SK-N-DZ (cell line): Measurements from ENCODE around the gene ZNF385C.
A peak's percentile ranks its signal among the peaks of the same experiment; 100 is the strongest.

Experiments
- DNase-seq: peaks from one replicate; pipeline ENCODE4 v3.0.0-alpha.2; 2015; ENCODE audit warnings: low spot score

Gene ZNF385C

DNA sequence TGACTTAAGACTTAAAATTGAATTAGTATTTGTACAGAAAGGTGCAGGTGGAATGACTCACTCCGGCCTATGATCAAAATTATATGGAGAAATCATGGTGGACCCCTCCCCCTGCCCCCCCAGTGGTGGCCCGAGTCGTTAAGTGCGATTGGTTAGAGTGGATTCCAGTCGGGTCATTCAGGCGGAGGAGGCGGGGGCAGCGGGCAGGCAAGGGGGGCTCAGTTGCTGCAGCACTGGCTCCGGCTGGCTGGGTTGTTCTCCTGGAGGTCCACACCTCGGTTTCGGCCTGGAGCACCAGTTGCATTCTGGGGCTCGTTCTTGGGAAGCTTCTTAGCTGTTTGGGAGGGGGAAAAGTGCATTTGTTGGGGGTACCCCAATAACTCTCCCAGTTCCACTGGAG, 27.3 kb upstream of the ZNF385C start:
- no peak for DNase-seq

DNA sequence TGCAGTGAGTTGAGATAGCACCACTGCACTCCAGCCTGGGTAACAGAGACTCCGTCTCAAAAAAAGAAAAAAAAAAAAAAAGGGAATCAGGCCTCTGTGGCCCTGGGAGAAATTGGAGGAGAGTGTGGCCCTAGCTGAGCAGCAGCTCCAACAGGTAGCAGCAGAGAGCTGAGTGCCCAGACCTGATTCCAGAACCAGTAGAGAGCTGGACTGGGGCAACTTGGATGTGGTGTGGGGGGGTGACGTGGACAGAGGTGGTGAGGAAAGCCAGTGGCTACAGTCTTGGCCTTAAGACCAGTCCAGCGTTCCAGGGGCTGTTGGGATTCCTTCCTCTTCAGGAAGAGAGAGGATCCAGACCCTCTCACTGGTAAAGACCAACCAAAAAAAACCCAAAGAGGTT, 26.0 kb upstream of the ZNF385C start:
- DNase-seq = no peak

DNA sequence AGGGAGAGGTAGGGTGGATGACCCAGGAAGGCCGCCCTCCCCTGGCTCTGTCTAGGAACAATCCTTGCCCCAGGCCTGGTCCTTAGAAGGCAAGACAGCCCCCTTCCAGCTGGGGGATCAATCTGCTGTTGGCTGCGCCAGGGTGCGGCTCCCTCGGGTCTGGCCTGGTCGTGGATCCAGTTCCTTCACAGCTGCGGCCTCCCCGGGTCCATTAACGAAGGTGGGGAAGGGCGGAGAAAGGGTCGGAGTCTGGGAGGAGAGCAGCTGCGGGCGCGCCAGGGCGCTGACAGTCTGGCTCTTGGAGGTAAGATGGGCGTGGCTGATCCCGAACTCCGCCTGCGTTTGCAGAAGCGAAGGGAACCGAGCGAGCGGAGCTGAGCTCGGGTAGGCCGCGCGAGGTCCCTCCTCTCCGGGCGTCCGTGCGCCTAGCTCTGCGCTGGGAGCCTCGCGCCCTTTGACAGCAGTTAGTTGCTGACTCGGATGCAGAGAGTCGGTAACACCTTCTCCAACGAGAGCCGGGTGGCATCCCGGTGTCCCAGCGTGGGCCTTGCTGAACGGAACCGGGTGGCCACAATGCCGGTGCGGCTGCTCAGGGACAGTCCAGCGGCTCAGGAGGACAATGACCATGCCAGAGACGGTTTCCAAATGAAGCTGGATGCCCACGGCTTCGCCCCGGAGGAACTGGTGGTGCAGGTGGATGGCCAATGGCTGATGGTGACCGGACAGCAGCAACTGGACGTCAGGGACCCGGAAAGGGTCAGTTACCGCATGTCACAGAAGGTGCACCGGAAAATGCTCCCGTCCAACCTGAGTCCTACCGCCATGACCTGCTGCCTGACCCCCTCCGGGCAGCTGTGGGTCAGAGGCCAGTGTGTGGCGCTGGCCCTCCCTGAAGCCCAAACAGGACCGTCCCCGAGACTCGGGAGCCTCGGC, 24.4 kb upstream of the ZNF385C start, which contains the start of gene HSPB9:
Gene HSPB9, plus strand, starts transcription at position 434 of the 933 bp plus-strand sequence. Its CDS starts 47 bp downstream, at position 481.
- no peak for DNase-seq

DNA sequence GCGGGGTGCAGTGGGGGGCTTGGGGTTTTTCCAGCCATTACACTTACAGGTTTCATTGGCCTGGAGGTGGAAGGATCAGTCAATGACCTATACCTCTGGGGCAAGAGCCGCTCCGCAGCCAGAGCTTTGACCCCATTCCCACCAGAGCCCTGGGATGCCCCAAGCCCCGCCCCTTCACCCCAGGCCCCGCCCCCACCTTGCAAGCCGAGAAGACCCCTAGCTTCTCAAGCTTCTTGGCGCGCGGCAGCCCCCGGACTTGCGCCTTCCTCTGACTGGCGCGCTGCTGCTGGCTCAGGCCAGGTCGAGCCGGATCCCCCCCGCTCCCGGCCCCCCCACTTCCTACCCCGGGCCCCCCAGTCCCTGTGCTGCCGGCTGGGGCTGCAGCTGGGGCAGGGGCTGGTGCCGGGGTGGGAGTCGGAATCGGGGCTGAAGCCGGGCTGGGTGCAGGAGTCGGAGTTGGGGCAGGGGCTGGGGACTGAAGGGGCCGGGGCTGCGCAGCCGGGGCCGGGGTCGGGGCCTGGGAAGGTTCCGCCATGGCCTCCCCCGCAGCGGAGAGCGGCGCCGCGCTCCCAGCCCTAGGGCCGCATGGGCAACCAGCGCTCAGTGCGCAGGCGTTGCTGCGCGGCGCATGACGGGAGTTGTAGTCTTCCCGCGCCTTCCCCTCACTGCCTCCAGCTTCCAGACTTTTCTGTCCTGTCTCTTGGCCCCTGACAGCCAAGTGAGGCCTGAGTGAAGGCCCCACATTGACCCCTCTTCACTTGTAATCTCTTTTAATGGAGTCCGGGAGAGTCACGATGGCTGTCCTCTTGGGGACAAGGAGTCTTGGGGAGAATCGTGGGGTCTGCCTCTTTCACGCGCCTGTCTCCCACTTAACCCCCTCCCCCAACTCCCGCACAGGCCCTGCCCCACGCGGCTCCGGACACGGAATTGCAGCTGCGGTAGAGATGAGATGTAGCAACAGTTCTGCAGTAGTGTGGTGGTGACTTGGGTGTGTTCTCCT, 22.8 kb upstream of the ZNF385C start, which contains the start of gene KAT2A:
Gene KAT2A, minus strand, starts transcription at position 598 of the 1,000 bp plus-strand sequence. Its CDS starts 63 bp downstream, at position 535.
- peak; percentile 91 for DNase-seq

DNA sequence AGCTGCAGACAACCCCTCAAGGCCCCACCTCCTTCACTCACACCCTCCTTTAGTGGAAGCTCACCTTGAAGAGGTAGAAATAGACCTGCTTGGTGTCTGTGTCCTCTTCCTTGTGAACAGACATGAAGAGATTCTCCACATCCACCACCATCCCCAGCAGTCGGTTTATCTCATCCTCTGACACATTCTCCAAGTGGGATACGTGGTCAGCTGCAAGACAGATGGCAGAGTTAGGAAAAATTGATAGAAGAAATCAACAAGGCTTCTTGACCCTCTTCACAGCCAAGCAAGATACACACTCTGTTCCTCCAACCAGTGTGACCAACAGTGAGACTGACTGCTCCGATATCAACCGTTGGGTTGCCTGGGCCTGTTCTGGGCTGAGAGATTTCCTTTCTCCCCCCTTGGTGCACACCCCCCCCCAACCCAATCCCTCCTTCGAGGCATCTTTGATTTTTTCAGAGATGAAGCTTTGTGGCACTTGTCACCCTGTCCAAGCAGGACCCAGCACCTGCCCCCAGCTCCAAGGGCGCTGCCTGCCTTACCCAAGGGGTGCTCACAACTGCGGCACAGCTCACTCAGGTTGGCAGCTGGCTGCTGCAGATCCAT, 22.0 kb upstream of the ZNF385C start:
- DNase-seq = no peak

DNA sequence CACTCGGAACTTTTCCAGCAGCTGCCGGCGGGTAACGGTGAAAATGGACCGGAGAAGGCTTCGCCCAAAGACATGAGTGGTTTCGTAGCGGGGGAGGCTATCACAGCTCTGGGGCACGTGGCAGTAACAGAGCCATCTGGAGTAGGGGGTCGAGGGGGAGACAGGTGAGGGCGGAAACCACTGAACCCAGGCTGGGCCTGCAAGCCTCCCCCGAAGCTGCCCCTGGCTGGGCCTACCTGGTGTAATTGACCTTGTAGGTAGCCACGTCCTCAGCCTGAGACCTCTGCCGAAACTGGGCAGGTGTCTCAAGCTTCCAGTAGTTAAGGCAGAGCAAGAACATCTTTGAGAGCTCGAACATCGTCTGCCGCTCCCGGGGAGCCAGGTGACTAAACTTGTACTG, 21.0 kb upstream of the ZNF385C start:
- DNase-seq = no peak

DNA sequence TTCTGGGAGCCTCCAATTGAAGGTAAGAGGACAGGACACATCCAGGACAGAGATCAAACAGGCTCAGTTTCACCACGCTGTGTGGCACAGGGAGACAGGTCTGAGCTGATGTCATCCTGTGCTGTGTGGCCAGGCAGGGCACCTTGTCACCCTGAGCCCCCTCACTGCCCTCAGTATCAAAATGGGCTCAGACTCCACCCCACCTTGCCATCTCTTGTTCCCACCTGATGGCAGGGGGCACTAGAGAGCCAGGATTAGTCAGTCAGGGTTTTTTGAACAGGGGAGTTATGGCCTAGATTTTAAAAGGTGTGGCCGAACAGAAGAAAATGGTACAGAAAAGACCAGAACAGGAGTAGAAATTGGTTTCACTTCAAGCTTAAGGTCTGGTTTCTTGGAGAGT, 20.3 kb upstream of the ZNF385C start:
- DNase-seq = peak; percentile 52

DNA sequence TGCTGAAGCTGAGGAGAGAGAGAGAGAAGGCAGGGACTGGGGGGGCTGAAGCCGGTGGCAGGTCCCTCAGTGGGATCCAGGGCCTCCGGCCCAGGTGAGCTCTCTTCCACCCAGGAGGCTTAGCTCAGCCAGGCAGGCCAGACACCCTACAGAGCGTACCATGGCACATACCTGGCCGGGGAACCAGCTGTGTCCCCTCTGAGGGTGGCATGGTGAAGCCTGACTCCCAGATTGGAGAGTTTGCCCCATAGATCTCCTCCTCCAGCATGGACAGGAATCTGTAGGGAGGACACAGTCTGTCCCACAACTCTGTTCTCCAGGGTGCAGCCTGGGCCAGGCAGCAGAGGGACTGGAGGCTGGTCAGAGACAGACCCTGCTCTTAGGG, 19.8 kb upstream of the ZNF385C start:
- no peak for DNase-seq

DNA sequence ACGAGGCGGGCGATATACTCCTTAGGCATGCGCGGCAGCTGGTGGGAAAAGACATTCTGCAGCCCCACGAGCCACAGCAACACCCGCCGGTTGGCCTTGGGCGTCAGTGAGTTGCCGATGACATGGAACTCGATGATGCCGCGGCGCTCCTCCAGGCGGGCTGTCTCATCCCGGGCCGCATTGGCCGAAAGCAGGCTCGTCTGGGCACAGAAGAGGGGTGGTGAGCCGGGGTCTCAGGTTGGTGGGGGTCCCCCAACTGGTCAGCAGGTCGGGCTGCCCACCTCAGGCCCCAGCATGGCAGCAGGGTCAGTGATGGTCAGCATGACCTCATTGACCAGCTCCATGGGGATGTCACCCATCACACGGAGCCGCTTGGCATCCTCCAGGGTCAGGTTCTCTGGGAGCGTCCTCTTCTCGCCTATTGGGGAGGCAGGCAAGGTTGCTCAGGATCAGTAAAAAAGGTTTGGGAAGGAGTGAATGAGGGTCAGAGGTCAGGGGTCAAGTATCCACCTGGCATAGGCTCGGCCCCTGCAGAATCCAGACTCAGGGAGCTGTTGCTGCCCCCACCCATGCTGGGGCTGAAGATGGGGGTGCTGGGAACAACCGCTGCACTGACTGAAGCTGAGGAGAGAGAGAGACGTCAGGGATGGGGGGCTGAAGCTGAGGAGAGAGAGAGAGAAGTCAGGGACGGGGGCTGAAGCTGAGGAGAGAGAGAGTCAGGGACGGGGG, 19.3 kb upstream of the ZNF385C start:
- DNase-seq = no peak

DNA sequence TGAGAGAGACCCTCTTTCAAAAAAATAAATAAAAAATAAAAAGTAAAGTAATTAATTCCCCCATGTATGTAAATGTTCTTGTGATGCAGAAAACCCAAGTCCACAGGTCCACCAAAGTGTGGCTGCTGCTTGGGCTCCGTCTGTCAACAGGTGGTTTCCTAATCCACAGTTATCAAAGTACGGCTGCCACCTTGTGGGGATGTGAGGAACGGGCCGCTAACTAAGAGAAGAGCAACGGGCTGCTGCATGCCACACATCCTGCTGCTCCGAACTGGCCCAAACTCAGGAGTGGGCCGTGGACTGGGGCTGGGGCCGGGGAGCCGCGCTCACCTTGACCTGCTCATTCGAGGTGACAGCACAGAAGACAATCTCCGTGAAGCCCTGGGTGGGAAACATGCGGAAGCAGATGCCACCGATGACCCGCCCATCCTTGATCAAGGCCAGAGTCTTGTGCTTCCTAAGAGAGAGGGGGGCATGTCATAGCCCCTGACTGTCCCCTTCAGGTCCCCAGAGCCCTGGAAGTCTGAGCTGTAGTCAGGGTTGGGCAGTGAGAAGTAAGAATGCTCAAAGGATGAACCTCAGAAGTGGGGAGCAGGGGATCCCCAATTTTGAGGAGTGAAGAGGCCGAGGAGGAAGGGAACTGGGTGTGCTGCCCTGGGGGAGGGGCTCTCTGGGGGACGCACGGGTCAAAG, 18.6 kb upstream of the ZNF385C start:
- peak; percentile 82 for DNase-seq

DNA sequence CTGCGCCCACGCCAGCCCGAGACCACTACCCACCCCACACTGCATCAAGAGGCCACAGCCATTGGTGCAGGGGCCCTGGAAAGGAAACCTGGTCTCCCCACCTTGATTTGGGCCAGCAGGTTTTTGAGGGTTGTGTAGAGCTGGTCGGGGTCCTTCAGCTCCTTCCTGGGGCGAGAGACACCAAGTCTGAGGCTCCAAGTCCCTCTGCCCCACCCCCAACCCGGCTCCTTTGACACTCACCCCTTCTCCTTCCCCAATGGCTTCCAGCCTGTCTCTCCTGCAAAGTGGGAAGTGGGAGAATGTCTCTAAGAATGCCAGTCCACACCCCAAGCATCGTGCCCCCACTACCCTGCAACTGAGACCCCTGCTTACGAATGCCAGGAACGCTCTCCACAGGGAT, 15.8 kb upstream of the ZNF385C start:
- no peak for DNase-seq

DNA sequence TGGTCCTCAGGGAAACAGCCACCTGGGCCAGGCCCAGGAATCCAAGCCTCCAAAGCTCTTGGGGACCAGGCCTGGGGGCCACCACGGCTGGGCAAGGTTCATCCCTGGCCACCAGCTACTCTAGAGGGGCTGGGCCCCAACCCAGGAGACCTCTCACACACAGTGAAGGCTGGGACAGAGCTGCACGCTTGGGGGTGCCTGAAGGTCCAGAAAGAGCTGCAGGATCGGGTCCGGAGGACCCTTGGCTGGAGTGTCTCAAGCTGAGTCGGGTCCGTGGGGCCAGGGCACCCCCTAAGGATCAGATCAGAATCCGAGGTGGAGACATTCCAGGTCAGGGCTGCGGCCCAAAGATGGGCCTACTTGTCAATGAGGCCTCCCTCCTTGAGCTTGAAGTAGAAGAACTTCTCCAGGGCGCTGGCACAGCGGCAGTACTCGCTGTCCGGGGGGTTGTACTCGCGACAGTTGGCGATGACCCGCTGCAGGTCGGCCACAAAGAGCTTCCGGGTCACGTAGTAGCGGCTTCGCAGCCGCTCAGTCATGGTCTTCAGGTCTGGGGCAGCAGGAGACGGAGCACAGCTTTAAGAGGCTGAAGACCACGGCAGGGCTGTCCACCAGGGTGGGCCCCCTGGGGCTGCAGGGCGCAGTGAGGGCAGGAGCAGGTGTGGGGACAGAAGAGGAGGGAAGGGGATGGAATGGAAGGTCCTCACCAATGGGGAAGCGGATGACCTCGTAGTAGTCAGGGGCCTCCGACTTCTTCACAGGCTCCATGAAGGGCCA, 15.2 kb upstream of the ZNF385C start:
- no peak for DNase-seq

DNA sequence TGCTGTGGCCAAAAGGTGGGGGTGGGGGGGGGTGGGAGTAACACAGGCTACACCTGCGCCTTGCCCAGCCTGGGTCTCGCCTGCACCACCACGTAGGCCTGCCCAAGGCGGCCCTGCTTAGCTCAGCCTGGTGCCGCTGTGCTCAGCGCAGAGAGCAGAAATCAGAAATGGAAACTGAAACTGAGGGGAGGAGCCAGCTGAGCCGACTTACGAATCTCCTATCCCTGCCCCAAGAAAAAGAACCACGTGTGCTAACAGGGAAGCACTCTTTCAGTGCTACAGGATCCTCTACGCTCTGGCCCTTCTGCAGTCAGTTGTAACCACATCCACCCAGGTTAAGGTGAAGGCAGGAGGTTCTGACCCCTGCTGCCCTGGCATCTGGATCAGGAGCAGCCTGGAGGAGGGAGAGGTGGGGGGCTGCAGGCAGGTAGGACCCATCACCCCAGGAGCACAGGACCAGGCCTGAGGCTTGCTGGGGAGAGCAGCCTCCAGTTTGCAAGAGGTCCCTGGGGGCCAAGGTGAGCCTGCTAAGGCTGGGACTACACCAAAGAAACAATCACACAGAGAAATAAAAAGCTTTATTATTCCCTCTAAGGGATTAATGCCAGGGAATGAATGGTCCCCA, 14.4 kb upstream of the ZNF385C start, which contains the start of gene DHX58:
Gene DHX58, minus strand, starts transcription at position 163 of the 625 bp plus-strand sequence. CDS start 822 bp downstream, outside the sequence.
- no peak for DNase-seq

DNA sequence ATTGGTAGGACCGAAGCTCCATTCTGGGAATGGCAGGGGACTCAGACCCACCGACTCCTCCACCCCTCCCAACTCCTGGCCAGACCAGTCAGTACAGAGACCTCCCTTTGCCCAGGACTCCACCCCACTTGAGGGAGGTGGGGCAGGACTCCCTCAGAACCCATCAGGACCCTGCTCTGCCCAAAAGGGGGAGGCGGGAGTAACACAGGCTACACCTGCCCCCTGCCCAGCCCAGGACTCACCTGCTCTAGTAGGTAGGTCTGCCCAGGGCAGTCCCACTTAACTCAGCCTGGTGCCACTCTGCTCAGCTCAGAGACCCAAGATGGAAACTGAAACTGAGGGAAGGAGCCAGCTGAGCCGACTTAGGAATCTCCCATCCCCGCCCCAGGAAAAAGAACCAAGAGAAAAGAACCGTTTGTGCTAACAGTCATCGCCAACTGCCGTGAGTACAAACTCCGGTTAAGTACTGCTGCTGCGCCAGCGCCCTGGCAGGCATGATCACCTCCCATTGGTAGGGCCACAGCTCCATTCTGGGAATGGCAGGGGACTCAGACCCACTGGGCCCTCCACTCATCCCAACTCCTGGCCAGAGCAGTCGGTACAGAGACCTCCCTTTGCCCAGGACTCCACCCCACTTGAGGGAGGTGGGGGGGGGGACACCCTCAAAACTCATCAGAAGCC, 13.7 kb upstream of the ZNF385C start:
- no peak for DNase-seq

DNA sequence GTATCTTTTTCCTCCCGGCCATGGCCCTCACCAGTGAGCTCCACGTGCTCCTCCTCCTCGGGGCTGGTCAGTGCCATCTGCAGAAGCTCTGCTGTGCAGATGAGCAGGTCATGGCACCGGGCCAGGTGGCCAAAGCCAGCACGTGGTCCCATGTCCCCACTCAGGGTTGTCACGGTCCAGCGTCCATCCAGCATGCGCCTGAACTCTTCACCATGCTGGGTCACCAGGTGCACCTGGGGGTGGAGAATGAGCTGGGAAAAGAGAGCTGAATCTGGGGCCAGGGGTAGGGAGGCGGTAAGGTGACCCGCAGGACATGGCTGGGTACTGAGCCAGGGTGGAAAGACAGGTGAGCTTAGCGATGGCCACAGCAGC, 13.0 kb upstream of the ZNF385C start:
- no peak for DNase-seq

DNA sequence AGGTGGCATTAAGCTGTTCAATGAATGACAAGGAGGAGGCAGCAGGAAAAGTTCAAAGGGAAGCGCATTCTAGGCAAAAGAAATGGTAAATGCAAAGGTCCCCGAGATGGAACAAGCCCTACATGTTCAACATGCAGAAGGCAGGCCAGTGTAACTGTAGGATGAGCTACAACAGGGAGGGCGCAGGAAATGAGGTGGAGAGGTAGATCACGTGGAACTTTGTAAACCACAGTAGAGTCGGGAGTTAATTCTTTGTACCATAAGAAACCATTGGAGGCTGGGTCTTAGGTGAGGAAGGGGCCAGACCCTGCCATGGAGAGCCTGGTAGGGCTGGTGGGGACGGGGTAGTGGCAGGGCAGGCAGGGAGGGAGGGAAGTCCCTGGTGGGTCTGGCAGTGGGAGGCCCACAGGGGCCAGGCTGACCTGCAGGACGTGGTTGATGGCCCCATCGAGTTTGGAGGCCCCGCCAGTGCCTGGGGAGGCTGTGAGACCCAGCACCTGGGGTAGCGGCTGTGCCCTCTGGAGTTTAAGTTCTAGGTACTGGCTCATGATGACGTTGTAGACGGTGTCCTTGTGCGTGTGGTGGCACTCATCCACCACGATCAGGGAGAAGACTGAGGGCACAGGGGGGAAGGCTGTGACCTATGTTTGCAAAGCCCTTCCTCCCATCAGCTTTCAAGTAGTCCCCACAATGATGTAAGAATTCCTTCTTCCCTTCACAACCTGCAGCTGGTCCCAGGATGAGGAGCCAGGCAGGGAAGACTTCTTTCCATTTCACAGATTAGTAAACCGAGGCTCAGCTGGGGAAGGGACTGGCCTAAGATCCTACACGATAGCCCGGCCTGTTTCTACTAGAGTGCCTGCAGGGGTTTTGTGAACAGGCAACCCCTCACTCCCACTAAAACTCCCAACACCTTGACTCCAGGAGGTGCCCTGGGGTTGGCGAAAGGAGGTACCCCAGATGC, 12.3 kb upstream of the ZNF385C start:
- DNase-seq = no peak

DNA sequence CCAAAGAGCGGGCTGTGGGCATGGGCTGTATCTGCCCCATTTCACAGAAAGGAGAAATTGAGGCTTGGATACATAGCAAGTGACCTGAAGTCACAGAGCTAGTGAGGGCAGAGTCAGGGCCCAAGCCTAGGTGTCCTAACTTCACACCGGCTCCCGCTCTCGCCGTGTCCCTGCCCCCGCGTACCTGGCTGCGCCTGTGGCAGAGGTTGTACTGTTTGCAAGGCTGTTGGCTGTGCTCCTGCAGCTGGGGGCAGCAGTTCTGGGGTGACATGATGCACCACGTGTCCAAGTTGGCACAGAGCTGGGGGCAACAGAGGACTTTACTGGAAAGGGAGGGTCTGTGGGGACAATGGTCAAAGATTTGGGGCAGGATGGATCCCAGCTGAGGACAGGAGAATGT, 10.8 kb upstream of the ZNF385C start:
- no peak for DNase-seq
